Measurements from ENCODE around the gene DNASE1L3. TPM values are rescaled to one million over a fixed set of nuclear protein-coding genes. Genes with fewer than 3 reads are reported as not detected.

Gene DNASE1L3
- total and polyA plus RNA-seq, 2 of the 13 experiments (the other 11 are each of a cell fraction or from before 2014, with no cell fraction given) = 0.86 to 1.7 TPM

- TF ChIP-seq ZNF768 (CRISPR knock-in tag; IDR thresholded peaks at IDR 0.05) = no peak
- TF ChIP-seq U2AF2 (IDR thresholded peaks at IDR 0.05; ENCODE audit: low read depth, low read length) = no peak
- TF ChIP-seq GABPB1 (CRISPR knock-in tag; IDR thresholded peaks at IDR 0.05) = peak; percentile 49; the same call in 1 of the 2 replicates
- no peak for TF ChIP-seq ZNF549 (CRISPR knock-in tag; IDR thresholded peaks at IDR 0.05)
- no peak for TF ChIP-seq ZSCAN22 (CRISPR knock-in tag; IDR thresholded peaks at IDR 0.05)
- TF ChIP-seq E2F2 (CRISPR knock-in tag; IDR thresholded peaks at IDR 0.05; ENCODE audit: borderline replicate concordance) = no peak
- TF ChIP-seq GZF1 (CRISPR knock-in tag; IDR thresholded peaks at IDR 0.05) = no peak
- no peak for TF ChIP-seq ZNF382 (CRISPR knock-in tag; IDR thresholded peaks at IDR 0.05; ENCODE audit: borderline replicate concordance)
- TF ChIP-seq THAP7 (CRISPR knock-in tag; IDR thresholded peaks at IDR 0.05) = peak; percentile 46; the same call in 1 of the 2 replicates
- no peak for TF ChIP-seq ZBTB43 (CRISPR knock-in tag; conservative IDR thresholded peaks at IDR 0.05)
- 0 out of 2 replicates have a peak, but pooled peaks have one; percentile 23 for TF ChIP-seq ZNF792 (CRISPR knock-in tag; IDR thresholded peaks at IDR 0.05)
- no peak for TF ChIP-seq THAP8 (CRISPR knock-in tag; IDR thresholded peaks at IDR 0.05; ENCODE audit: borderline replicate concordance)
- no peak for TF ChIP-seq ZNF142 (CRISPR knock-in tag; IDR thresholded peaks at IDR 0.05)
- TF ChIP-seq PRMT3 (CRISPR knock-in tag; IDR thresholded peaks at IDR 0.05; ENCODE audit: borderline replicate concordance, low read depth) = no peak
- no peak for TF ChIP-seq ZNF569 (CRISPR knock-in tag; IDR thresholded peaks at IDR 0.05; ENCODE audit: borderline replicate concordance)
- TF ChIP-seq TIGD3 (CRISPR knock-in tag; IDR thresholded peaks at IDR 0.05; ENCODE audit: borderline replicate concordance) = no peak
- peak; percentile 35; the same call in 1 of the 2 replicates for TF ChIP-seq SP5 (CRISPR knock-in tag; IDR thresholded peaks at IDR 0.05; ENCODE audit: borderline replicate concordance, low read depth)
- TF ChIP-seq SP4 (CRISPR knock-in tag; IDR thresholded peaks at IDR 0.05) = peak; percentile 42
Observed at GRCh38 chr3:58237238-58237940, 26.6 kb upstream of the DNASE1L3 start, which contains the start of gene ABHD6 (continued).
